Smooth muscle cell (in vitro differentiated cells): Measurements from ENCODE around the gene GPR176. TPM values are rescaled to one million over a fixed set of nuclear protein-coding genes. Genes with fewer than 3 reads are reported as not detected.

Source experiments
- DNase-seq: peaks from one replicate; lab custom pipeline; 2025; ENCODE audit not compliant: unreplicated experiment; lab: John Stamatoyannopoulos, UW
- H2AFZ ChIP-seq: fragments of 200-600 bp; sonication (generic); 2 replicates; pipeline ENCODE4 v1.6.0; 2016; ENCODE audit warnings: antibody characterized with exemption, low read depth, mild to moderate bottlenecking
- H3F3A ChIP-seq: fragments of 200-600 bp; sonication (generic); 2 replicates; pipeline ENCODE4 v1.6.0; 2017; ENCODE audit warnings: antibody characterized with exemption, low read depth
- H3K27ac ChIP-seq: fragments of 200-600 bp; sonication (generic); 2 replicates; pipeline ENCODE4 v1.5.1; 2016; ENCODE audit warnings: low read depth, mild to moderate bottlenecking
- H3K27me3 ChIP-seq: fragments of 200-600 bp; sonication (generic); 2 replicates; pipeline ENCODE4 v1.6.1; 2016; ENCODE audit warnings: low read depth, mild to moderate bottlenecking
- H3K36me3 ChIP-seq: fragments of 200-600 bp; sonication (generic); 2 replicates; pipeline ENCODE4 v1.5.1; 2016; ENCODE audit warnings: low read depth
- H3K4me1 ChIP-seq: fragments of 200-600 bp; sonication (generic); 2 replicates; pipeline ENCODE4 v1.5.1; 2016; ENCODE audit warnings: low read depth
- H3K4me2 ChIP-seq: fragments of 200-600 bp; sonication (generic); 2 replicates; pipeline ENCODE4 v1.6.0; 2016; ENCODE audit warnings: mild to moderate bottlenecking
- H3K4me3 ChIP-seq: fragments of 200-600 bp; sonication (generic); 2 replicates; pipeline ENCODE4 v1.5.1; 2016; ENCODE audit warnings: mild to moderate bottlenecking
- H3K79me2 ChIP-seq: fragments of 200-600 bp; sonication (generic); 2 replicates; pipeline ENCODE4 v1.6.0; 2016; ENCODE audit warnings: low read depth, mild to moderate bottlenecking
- H3K9ac ChIP-seq: fragments of 200-600 bp; sonication (generic); 2 replicates; pipeline ENCODE4 v1.6.0; 2016; ENCODE audit warnings: low read depth
- H3K9me3 ChIP-seq: fragments of 200-600 bp; sonication (generic); replicated peaks from 2 replicates; pipeline ENCODE4 v1.5.1; 2016; ENCODE audit warnings: low read depth
- H4K20me1 ChIP-seq: fragments of 200-600 bp; sonication (generic); 2 replicates; pipeline ENCODE4 v1.6.0; 2016; ENCODE audit warnings: low read depth
- CTCF ChIP-seq: fragments of 200-600 bp; sonication (generic); IDR thresholded peaks from 2 replicates; pipeline ENCODE4 v1.5.1; 2017; ENCODE audit warnings: borderline replicate concordance, mild to moderate bottlenecking, antibody characterized with exemption; ENCODE audit not compliant: insufficient read depth, poor library complexity, severe bottlenecking
- WGBS: methylation state at CpG from one replicate; pipeline ENCODE4 v1.1.7; 2016; ENCODE audit warnings: low lambda C conversion rate; 5-methylcytosine and 5-hydroxymethylcytosine counted together
- polyA plus RNA-seq: library from polyadenylated mRNA; unstranded; fragments of >200 nt; fragmentation: Nextera tagmentation; extraction: Ambion mirVana; gene quantifications from 2 replicates; pipeline ENCODE4 v1.2.1, GENCODE V29; 2016
- total RNA-seq: library from RNA; depleted of rRNA; stranded (reverse); fragments of >200 nt; gene quantifications from 2 replicates; pipeline ENCODE4 v1.2.3, GENCODE V29; 2014

Gene GPR176
- total and polyA plus RNA-seq, 2 experiments from 2014 or later, result 20.0 to 22.4 TPM

GRCh38 chr15:39792025-39792843, 127.8 kb downstream of the GPR176 start:
- H3K9me3 ChIP-seq, result no peaks in the 10 kb centered on the region
- no peak overlapping the region for H3K9ac ChIP-seq
- no peak for DNase-seq
- 94% methylated on average over 5 of the region's 5 CpGs for WGBS
- no peak overlapping the region for H3K4me3 ChIP-seq
- no peak for TF ChIP-seq CTCF
- no peaks in the 10 kb centered on the region for H3K79me2 ChIP-seq
- no peaks in the 10 kb centered on the region for H3F3A ChIP-seq
- H4K20me1 ChIP-seq, result no peaks in the 10 kb centered on the region
- no peaks in the 10 kb centered on the region for H3K27me3 ChIP-seq
- H3K4me1 ChIP-seq, result peaks cover 6% of the 10 kb centered on the region
- H3K36me3 ChIP-seq, result no peaks in the 10 kb centered on the region
- H3K27ac ChIP-seq, result no peak overlapping the region
- no peak overlapping the region for H3K4me2 ChIP-seq
- no peak overlapping the region for H2AFZ ChIP-seq

GRCh38 chr15:39789736-39790135, 130.3 kb downstream of the GPR176 start:
- Histone ChIP-seq H3K79me2 (no peaks in the 10 kb centered on the region), H3K27ac (no peak overlapping the region), H3K9me3 (no peaks in the 10 kb centered on the region), H3K4me2 (no peak overlapping the region), H3K4me3 (no peak overlapping the region), H3K9ac (no peak overlapping the region), H3K27me3 (no peaks in the 10 kb centered on the region), H4K20me1 (no peaks in the 10 kb centered on the region), H3K36me3 (no peaks in the 10 kb centered on the region), H2AFZ (no peak overlapping the region), H3F3A (peaks cover 9% of the 10 kb centered on the region), H3K4me1 (peaks cover 6% of the 10 kb centered on the region)
- 76% methylated on average over 4 of the region's 4 CpGs for WGBS
- no peak for DNase-seq
- TF ChIP-seq CTCF, result no peak

- no peak overlapping the region for H3K9ac ChIP-seq
- WGBS, result 74% methylated on average over 3 of the region's 3 CpGs
- TF ChIP-seq CTCF, result no peak
- H3K9me3 ChIP-seq, result no peaks in the 10 kb centered on the region
- no peak overlapping the region for H2AFZ ChIP-seq
- H3F3A ChIP-seq, result peaks cover 9% of the 10 kb centered on the region
- no peaks in the 10 kb centered on the region for H3K27me3 ChIP-seq
- no peaks in the 10 kb centered on the region for H4K20me1 ChIP-seq
- no peak for DNase-seq
- H3K36me3 ChIP-seq, result no peaks in the 10 kb centered on the region
- H3K4me1 ChIP-seq, result peaks cover 7% of the 10 kb centered on the region
- H3K79me2 ChIP-seq, result no peaks in the 10 kb centered on the region
- H3K27ac ChIP-seq, result no peak overlapping the region
- no peak overlapping the region for H3K4me2 ChIP-seq
- no peak overlapping the region for H3K4me3 ChIP-seq
Measured at GRCh38 chr15:39788800-39789565, 131.1 kb downstream of the GPR176 start.
